BE2C (cell line): ENCODE measurements around the gene OS9.

Experiments
- DNase-seq: peaks from one replicate; pipeline ENCODE4 v3.0.0-alpha.2; 2020
- H3K27me3 ChIP-seq: fragments of 250-450 bp; sonication (Bioruptor Pico); 2 replicates; pipeline ENCODE4 v1.5.1; 2020; ENCODE audit warnings: mild to moderate bottlenecking
- H3K36me3 ChIP-seq: fragments of 250-450 bp; sonication (Bioruptor Pico); 2 replicates; pipeline ENCODE4 v1.5.1; 2020; ENCODE audit warnings: mild to moderate bottlenecking
- H3K4me1 ChIP-seq: fragments of 250-450 bp; sonication (Bioruptor Pico); 2 replicates; pipeline ENCODE4 v1.5.1; 2020
- H3K4me3 ChIP-seq: 2 replicates; pipeline ENCODE4 v1.5.1; 2011; ENCODE audit warnings: low read depth, low read length
- H3K9me3 ChIP-seq: fragments of 250-450 bp; sonication (Bioruptor Pico); 2 replicates; pipeline ENCODE4 v1.5.1; 2020
- CTCF ChIP-seq: IDR thresholded peaks from 2 replicates; pipeline ENCODE4 v1.5.1; 2012; ENCODE audit warnings: mild to moderate bottlenecking, low read depth, low read length

Gene OS9

DNA sequence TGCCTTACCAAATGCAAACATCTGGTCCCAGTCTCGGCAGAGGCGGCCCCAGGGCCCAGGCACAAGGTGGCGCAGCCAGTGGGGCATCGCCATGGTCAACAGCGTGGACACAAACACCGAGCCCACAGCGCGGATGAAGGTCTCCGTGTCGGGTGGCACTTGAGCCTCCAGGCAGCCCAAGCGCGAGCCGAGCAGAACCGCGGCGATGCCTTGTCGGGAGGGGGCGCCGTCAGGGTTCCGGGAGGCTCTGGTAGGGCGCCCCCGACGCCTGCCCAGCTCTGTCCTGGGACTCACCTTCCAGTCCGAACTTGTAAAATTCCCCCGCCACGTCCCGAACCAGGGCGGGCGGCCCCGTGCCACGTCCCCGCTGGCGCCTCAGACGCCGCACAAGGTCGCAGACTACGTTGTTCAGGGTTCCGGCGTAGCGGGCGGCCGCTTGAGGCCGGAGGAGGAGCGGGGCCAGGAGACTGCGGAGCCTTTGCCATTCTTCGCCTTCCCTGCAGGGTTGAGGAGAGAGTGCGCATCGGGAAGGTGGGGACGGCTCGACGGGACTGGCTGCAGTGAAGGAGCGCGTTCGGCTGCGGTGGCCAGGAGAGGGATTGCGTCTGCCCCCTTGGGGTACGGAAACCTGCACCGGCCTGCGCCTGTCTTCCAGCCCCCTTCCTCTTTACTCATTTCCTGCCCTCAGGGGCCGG lies 71.2 kb downstream of the OS9 start:
- Histone ChIP-seq H3K4me1 (peaks cover 5% of the 10 kb centered on the region; the same call in 1 of the 2 replicates), H3K4me3 (peak overlapping the region; percentile 41), H3K27me3 (peaks cover 37% of the 10 kb centered on the region), H3K9me3 (no peaks in the 10 kb centered on the region), H3K36me3 (peaks cover 16% of the 10 kb centered on the region)
- peak; percentile 33 for TF ChIP-seq CTCF
- DNase-seq, result peak; percentile 49

DNA sequence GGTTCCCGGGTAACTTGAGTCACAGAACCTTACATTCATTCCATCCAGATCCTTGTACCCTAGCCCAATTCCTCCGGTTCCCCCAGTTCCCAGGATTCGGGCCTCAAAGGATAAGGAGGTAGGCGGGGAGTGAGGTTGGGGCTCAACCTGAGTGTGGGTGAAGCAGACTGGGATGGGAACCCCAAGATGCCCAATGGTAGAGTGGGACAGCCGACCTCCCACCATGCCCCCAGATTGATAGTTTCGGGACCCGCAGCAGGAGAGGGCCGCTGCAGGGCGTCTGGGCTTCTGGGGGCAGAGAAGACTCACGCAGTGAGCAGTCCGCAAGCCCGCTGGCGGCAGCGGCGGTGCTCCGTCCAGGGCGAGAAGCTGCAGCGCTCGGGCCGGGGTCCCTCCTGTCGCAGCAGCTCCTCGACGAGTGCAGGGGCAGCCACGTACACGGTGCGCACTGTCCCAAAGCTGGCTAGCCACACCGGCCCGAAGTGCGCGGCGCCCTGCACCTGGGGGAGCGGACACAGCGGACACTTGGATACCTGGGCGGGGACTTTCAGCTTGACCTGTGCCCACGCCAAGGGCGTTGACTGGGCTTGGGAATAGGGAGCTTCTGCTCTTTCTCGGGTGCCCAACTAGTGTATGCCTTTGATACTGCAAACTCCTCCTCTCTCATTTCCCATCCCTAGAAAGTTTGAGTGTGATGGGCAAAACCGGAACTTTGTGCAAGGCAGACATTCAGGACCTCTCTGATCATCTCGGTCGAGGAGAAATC lies 71.9 kb downstream of the OS9 start:
- no peak for DNase-seq
- no peak for TF ChIP-seq CTCF
- Histone ChIP-seq H3K36me3 (peaks cover 23% of the 10 kb centered on the region), H3K4me1 (peaks cover 5% of the 10 kb centered on the region; the same call in 1 of the 2 replicates), H3K4me3 (peak overlapping the region; percentile 41), H3K27me3 (peaks cover 37% of the 10 kb centered on the region), H3K9me3 (no peaks in the 10 kb centered on the region)

DNA sequence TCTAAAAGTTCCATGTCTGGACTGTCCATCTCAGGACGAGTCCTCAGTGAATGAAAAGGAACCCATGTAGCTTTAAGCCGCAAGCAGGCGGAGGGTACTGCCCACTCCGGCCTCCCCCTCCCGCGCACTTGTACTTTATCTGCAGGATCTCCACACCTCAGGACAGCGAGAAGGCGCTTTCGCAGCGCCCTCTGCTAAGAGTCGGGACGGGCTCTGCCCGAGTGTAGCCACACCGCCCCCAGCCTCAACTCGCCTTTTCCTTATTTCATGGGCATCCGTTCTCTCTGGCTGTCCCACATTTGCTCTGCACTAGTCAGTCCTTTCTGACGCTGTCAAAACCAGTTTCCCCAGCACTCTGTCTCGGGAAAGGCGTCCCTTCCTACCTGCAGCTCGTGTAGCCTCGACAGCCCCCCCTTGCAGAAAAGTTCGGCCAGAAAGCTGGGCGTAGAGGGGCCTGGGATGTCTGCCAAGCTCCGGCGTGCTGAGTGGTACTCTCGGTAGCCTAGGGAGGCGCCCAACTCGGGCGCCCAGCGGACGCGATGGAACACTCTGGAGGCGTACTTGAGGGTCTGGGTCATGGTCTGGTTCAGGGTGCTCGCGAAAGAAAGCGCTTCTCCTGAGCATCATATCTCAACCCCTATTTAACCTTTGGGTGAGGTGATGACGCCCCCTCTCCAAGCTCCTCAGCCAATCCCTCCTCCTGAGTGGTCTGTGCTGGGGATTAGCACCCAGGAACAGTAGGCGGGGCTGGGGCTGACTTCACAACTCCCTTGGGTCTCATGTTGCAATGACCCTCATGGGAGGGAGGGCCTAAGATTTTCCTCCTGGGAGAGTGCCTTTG lies 72.8 kb downstream of the OS9 start, which contains the start of gene CYP27B1:
Gene CYP27B1 (minus strand): TSS at position 615 of the 841 bp plus-strand sequence. CDS start 37 bp downstream, at position 578.
- H3K4me1 ChIP-seq, result peaks cover 5% of the 10 kb centered on the region; the same call in 1 of the 2 replicates
- H3K27me3 ChIP-seq, result peaks cover 37% of the 10 kb centered on the region
- peak; percentile 46 for DNase-seq
- no peak for TF ChIP-seq CTCF
- H3K36me3 ChIP-seq, result peaks cover 24% of the 10 kb centered on the region
- peak within 1 kb of the TSS; percentile 2 for H3K4me3 ChIP-seq
- no peaks in the 10 kb centered on the region for H3K9me3 ChIP-seq

DNA sequence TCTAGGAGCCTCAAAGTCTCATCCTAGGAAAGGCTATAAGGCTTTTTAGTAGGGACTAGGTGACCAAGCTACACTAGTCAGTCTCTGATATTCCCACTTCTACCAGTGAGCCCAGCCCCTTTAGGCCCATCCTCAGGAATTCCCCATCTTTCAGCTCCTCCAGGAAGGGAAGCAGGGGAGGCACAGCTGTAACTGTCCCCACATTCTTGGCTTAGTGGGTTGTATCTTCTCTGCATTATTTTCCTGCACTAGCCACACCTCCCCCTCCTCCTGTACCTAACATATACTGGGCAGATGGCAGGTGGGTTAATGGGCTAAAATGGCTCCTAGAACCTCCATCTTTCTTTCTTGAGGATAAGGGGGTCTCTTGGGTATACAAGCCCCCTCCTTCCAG lies 73.4 kb downstream of the OS9 start:
- peaks cover 37% of the 10 kb centered on the region for H3K27me3 ChIP-seq
- peaks cover 24% of the 10 kb centered on the region for H3K36me3 ChIP-seq
- no peaks in the 10 kb centered on the region for H3K9me3 ChIP-seq
- H3K4me3 ChIP-seq, result no peak overlapping the region
- TF ChIP-seq CTCF, result no peak
- DNase-seq, result no peak
- H3K4me1 ChIP-seq, result peaks cover 5% of the 10 kb centered on the region; the same call in 1 of the 2 replicates

DNA sequence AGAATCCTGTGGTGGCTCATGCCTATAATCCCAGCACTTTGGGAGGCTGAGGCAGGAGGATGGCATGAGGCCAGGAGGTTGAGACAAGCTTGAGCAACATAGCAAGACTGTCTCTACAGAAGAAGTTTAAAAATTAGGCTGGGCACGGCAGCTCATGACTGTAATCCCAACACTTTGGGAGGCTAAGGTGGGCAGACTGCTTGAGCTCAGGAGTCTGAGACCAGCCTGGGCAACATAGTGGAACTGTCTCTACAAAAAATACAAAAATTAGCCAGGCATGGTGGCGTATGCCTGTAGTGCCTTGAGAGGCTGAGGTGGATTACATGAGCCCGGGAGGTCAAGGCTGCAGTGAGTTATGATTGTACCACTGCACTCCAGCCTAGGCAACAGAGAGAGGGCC lies 73.9 kb downstream of the OS9 start:
- Histone ChIP-seq H3K4me3 (no peak overlapping the region), H3K9me3 (no peaks in the 10 kb centered on the region), H3K36me3 (peaks cover 24% of the 10 kb centered on the region), H3K27me3 (peaks cover 37% of the 10 kb centered on the region), H3K4me1 (peaks cover 5% of the 10 kb centered on the region; the same call in 1 of the 2 replicates)
- DNase-seq, result no peak
- TF ChIP-seq CTCF, result no peak
